D721Med (cell line): Measurements from ENCODE around the gene ACIN1.

Source experiments
- DNase-seq: peaks from one replicate; pipeline ENCODE4 v3.0.0; 2011; ENCODE audit warnings: low spot score; ENCODE audit not compliant: insufficient read length
- FAIRE-seq: peaks from 2 replicates; lab custom pipeline; 2011; peaks lifted over from hg19 to GRCh38; lab: Jason Lieb, UNC
- CTCF ChIP-seq: IDR thresholded peaks from 2 replicates; pipeline ENCODE4 v1.5.1; 2012; ENCODE audit warnings: mild to moderate bottlenecking, control low read depth; ENCODE audit not compliant: insufficient read depth; ENCODE audit errors: missing control alignments

Gene ACIN1

GRCh38 chr14:23079716-23080115 is 15.2 kb downstream of the ACIN1 start:
- DNase-seq (no peak), FAIRE-seq (no peak)
- no peak for TF ChIP-seq CTCF

GRCh38 chr14:23078692-23079116 is 16.2 kb downstream of the ACIN1 start:
- no peak for FAIRE-seq
- TF ChIP-seq CTCF = no peak
- DNase-seq = no peak

- FAIRE-seq (no peak), DNase-seq (no peak)
- TF ChIP-seq CTCF = no peak
These were observed 17.0 kb downstream of the ACIN1 start for GRCh38 chr14:23077962-23078361.

- FAIRE-seq (no peak), DNase-seq (no peak)
- TF ChIP-seq CTCF = peak; percentile 53
These were observed 18.0 kb downstream of the ACIN1 start for GRCh38 chr14:23076785-23077408.

- TF ChIP-seq CTCF = no peak
- no peak for FAIRE-seq
- DNase-seq = no peak
These were observed 20.0 kb downstream of the ACIN1 start for GRCh38 chr14:23074906-23075305.

GRCh38 chr14:23071921-23072539 is 22.9 kb downstream of the ACIN1 start:
- no peak for TF ChIP-seq CTCF
- FAIRE-seq (no peak), DNase-seq (no peak)
